Aorta (tissue), 5 donors: ENCODE data around the gene DGKQ. TPM values are rescaled to one million over a fixed set of nuclear protein-coding genes. Genes with fewer than 3 reads are reported as not detected.

ENCODE experiments used
- ATAC-seq: fragments of 200-7000 bp; cut with Tn5 transposase; one replicate; pipeline ENCODE4 v1.9.1; 2022; ENCODE audit warnings: moderate library complexity; ENCODE audit not compliant: low FRiP score
- DNase-seq, 2 donors: peaks; one replicate each; pipeline ENCODE4 v3.0.0-alpha.2; 2020
- H3K27ac ChIP-seq, 2 donors: one replicate each; pipeline ENCODE4 v1.5.1; 2013; ENCODE audit warnings: low read length in 2 of 2, mild to moderate bottlenecking in 2 of 2, moderate library complexity in 2 of 2, control low read depth in 1 of 2, inconsistent platforms in 1 of 2, low read depth in 1 of 2
- H3K27me3 ChIP-seq, 2 donors: one replicate each; pipeline ENCODE4 v1.6.1; 2013; ENCODE audit warnings: control low read depth in 1 of 2, low read length in 1 of 2, mild to moderate bottlenecking in 1 of 2, moderate library complexity in 1 of 2; ENCODE audit not compliant: insufficient read depth in 2 of 2, control insufficient read depth in 1 of 2
- H3K36me3 ChIP-seq, 2 donors: one replicate each; pipeline ENCODE4 v1.6.1; 2013; ENCODE audit warnings: control low read depth in 1 of 2, low read length in 1 of 2, mild to moderate bottlenecking in 1 of 2; ENCODE audit not compliant: insufficient read depth in 2 of 2, control insufficient read depth in 1 of 2
- H3K4me1 ChIP-seq, 2 donors: one replicate each; pipeline ENCODE4 v1.6.1; 2013; ENCODE audit warnings: low read length in 2 of 2, control low read depth in 1 of 2, mild to moderate bottlenecking in 1 of 2, moderate library complexity in 1 of 2; ENCODE audit not compliant: insufficient read depth in 2 of 2, control insufficient read depth in 1 of 2
- H3K4me3 ChIP-seq, 2 donors: one replicate each; pipeline ENCODE4 v1.5.1; 2013; ENCODE audit warnings: low read length in 2 of 2, control low read depth in 1 of 2, mild to moderate bottlenecking in 1 of 2
- H3K9me3 ChIP-seq: one replicate; pipeline ENCODE4 v1.6.1; 2013; ENCODE audit warnings: mild to moderate bottlenecking, low read length; ENCODE audit not compliant: control insufficient read depth
- WGBS, 2 donors: extraction: QIAGEN DNeasy Blood & Tissue Kit; methylation state at CpG; one replicate each; pipeline ENCODE4 v1.1.7; 2013; 5-methylcytosine and 5-hydroxymethylcytosine counted together
- intact Hi-C, 2 donors: fragments of 100-400 bp; cut with DNase I; formaldehyde crosslinking; loops; one replicate each; pipeline versions ENCODE4 v1.14.2 to v1.15.0; 2022
- polyA plus RNA-seq, 2 donors: library from polyadenylated mRNA; stranded (reverse); fragments of 200-250 nt; gene quantifications; one replicate each; pipeline ENCODE4 v1.2.3, GENCODE V29; 2013
- total RNA-seq, 2 donors: library from RNA; stranded (reverse); fragmentation: NEBNext Ultra II Directional; extraction: Animal tissue kit (Norgen Biotek cat#: 25700); gene quantifications; one replicate each; pipeline ENCODE4 v1.2.1, GENCODE V29; 2021
- donor health status: healthy with polysubstance abuse.
- donor health status: Bipolar disorder and iron deficiency.
- donor health status: DM: no; HTN: no; CAD: no.
- donor health status: DM: no; HTN: no; CAD: no.
- donor health status: DM: yes; HTN: yes; CAD: no.

The DGKQ gene
- total and polyA plus RNA-seq, 4 donors: 5.4 to 14.2 (median 12.3) TPM

DNA sequence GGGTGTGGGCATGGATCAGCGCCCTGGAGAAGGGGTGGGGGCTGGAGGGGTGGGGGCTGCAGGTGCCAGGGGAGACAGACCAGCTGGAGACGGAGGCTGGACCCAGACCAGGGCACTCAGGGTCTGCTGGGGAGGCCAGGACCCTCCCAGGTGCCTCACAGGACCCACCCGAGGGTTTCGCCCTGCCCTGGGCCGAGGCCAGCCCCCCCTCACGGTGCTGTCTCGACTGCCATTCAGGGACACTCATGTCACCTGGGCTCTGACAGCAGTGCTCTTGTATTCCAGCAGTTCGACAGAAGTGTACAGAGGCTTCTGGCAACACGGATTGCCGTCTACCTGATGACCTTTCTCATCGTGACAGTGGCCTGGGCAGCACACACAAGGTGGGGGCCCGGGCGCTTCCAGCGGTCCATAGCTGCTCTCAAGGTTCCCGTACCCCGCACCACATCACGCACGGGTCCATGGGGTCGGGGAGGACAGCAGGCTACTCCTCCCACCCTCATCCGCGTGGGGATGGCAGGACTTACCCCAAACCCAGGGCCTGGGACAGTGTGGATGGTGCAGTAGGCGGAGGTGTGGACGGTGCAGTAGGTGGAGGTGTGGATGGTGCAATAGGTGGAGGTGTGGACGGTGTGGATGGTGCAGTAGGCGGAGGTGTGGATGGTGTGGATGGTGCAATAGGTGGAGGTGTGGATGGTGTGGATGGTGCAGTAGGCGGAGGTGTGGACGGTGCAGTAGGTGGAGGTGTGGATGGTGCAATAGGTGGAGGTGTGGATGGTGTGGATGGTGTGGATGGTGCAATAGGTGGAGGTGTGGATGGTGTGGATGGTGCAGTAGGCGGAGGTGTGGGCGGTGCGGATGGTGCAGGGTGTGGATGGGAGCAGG lies 23.0 kb downstream of the DGKQ start:
- WGBS, 2 donors: 90% methylated on average over 29 to 30 of the region's 30 CpGs
- no peaks in the 10 kb centered on the region for H3K27me3 ChIP-seq
- intact Hi-C loops: no loop called here
- H3K36me3 ChIP-seq: no peaks in the 10 kb centered on the region
- H3K4me1 ChIP-seq: no peaks in the 10 kb centered on the region
- DNase-seq: peak; percentile 30 to 67
- no peaks in the 10 kb centered on the region for H3K9me3 ChIP-seq
- no peak overlapping the region for H3K4me3 ChIP-seq
- H3K27ac ChIP-seq: no peak overlapping the region
- ATAC-seq: no peak

DNA sequence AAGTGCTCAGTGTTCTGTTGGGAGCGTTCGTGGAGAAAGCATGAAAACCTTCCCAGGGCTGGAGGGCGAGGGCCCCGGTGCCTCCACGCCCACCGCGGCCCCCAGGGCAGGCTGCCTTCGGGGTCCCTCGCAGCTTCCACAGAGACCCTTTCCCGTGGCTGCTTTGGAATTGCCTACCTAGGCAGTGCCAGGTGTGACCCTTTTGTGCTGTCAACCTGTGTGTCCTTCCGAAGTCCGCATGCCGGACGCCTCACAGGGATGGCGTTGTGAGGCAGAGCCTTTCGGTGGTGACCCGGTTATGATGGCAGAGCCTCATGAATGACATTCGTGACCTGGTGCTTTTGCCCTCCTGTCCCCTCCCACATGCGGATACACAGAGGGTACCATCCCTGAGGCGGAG lies 23.7 kb downstream of the DGKQ start:
- intact Hi-C loops: no loop called here
- no peak overlapping the region for H3K4me3 ChIP-seq
- DNase-seq: peak in 1 of 2 donors; percentile 30
- H3K27ac ChIP-seq: no peak overlapping the region
- no peaks in the 10 kb centered on the region for H3K27me3 ChIP-seq
- H3K36me3 ChIP-seq: no peaks in the 10 kb centered on the region
- 91 to 93% methylated on average over 20 of the region's 20 CpGs for WGBS, 2 donors
- H3K4me1 ChIP-seq: no peaks in the 10 kb centered on the region
- no peaks in the 10 kb centered on the region for H3K9me3 ChIP-seq
- no peak for ATAC-seq

DNA sequence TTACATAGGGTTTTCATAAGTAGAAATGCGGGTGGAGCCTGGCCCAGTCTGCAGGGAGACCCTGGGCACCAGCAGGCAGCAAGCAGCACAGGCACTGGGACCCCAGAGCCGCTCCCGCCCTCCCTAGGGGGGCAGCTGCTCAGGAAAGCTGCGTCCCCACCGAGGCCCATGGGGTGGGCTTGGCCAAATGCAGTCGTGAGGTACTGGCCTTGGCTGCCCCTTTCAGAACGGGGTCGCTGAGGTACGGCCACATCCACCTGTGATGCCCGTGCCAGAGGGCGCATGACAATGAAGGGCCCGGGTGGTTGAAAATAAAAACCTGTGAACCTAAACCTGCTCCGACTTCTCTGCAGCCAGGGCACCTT lies 24.5 kb downstream of the DGKQ start:
- H3K4me3 ChIP-seq: no peak overlapping the region
- H3K36me3 ChIP-seq: no peaks in the 10 kb centered on the region
- H3K27ac ChIP-seq: no peak overlapping the region
- 90% methylated on average over 11 to 13 of the region's 13 CpGs for WGBS, 2 donors
- ATAC-seq (no peak), DNase-seq (peak in 1 of 2 donors; percentile 38)
- intact Hi-C loops: no loop called here
- H3K27me3 ChIP-seq: no peaks in the 10 kb centered on the region
- H3K9me3 ChIP-seq: no peaks in the 10 kb centered on the region
- H3K4me1 ChIP-seq: no peaks in the 10 kb centered on the region

DNA sequence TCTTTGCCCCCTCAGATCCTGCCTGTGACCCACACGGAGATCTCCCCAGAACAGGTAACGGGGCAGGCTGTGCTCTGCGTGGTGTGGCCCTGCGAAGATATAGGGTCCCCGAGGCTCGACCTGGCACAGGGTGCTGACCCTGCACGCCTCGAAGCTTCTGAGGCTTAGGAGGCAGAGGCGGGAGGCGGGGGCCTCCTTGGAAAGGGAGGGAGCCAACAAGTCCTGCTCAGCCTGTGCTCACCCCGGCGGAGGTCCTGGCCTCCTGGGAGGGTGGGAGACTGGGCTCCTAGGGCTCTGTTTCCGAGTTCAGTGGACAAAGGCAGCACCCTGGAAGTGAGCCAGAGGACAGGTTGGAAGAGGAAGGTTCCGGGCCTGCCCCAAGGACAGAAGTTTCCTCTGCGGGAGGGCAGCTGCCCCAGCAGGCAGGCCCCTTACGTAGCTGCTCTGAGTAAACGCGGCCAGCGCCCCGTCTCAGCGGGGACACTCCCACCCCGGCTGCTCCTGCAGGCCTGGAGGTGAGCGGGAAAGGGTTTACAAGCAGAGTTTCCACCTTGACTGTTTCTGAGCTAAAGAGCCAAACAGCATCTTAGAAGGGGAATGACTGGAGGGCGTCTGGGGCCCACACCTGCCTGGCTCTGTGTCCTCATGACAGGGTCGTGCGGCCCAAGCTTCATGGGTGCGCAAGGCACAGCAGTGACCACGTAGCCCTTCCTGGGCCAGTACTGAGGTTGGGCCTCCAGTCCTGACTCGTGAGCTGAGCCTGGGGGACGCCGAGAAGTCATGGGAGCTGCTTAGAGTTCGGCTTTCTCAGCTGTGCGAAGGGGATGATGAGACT lies 25.1 kb downstream of the DGKQ start:
- no peak for ATAC-seq
- WGBS, 2 donors: 86 to 87% methylated on average over 33 of the region's 33 CpGs
- Histone ChIP-seq H3K9me3 (no peaks in the 10 kb centered on the region), H3K36me3 (no peaks in the 10 kb centered on the region), H3K4me3 (no peak overlapping the region), H3K27ac (no peak overlapping the region), H3K27me3 (no peaks in the 10 kb centered on the region), H3K4me1 (no peaks in the 10 kb centered on the region)
- peak; percentile 24 to 65 for DNase-seq
- intact Hi-C loops: no loop called here

DNA sequence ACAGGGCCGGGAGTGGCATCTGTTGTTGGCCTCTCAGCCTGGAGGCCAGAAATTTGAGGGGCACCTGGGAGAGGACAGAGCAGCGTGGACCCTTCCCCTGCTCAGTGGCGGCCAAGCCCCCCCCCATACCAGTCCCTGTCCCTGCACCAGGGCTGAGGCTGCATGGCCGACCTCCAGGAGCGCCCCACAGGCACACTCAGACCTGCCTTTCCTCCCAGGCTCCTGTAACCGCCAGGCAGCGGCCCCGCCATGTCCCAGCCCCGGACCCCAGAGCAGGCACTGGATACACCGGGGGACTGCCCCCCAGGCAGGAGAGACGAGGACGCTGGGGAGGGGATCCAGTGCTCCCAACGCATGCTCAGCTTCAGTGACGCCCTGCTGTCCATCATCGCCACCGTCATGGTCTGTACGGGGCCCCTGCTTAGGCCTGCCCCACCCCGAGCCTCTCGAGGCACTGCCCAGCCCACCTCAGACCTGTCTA lies 25.8 kb downstream of the DGKQ start:
- ATAC-seq (peak; percentile 20), DNase-seq (peak in 1 of 2 donors; percentile 63)
- WGBS, 2 donors: 94% methylated on average over 17 to 19 of the region's 19 CpGs

DNA sequence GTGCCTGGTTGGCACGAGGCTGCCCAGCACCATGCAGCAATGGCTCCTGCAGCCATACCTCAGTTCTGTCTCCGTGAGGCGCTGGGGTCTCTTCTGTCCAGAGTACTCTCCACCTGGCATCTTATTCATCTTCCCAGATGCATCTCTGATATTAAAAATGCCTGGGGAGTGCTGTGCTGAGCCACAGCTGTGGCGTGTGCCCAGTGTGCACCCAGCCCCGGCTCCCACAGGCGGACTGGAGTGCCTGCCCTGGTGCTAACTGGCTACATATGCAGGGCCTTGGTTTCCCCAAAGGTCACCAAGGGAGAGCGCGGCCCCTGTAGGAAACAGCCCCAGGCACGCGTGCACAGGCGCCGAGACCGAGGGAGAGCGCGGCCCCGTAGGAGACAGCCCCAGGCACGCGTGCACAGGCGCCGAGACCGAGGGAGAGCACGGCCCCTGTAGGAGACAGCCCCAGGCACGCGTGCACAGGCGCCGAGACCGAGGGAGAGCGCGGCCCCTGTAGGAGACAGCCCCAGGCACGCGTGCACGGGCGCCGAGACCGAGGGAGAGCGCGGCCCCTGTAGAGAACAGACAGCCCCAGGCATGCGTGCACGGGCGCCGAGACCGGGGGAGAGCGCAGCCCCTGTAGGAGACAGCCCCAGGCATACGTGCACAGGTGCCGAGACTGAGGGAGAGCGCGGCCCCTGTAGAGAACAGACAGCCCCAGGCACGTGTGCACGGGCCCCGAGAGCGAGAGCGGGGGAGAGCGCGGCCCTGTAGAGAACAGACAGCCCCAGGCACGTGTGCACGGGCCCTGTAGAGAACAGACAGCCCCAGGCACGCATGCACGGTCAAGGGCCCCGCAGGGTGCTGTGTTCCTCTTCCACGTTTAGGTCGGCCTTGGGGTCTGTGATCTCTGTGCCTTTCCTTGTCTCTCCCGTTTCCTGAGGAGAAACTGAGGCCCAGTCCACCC lies 26.6 kb downstream of the DGKQ start:
- no peaks in the 10 kb centered on the region for H3K27me3 ChIP-seq
- no peak overlapping the region for H3K4me3 ChIP-seq
- no peaks in the 10 kb centered on the region for H3K4me1 ChIP-seq
- DNase-seq: peak in 1 of 2 donors; percentile 48
- no peaks in the 10 kb centered on the region for H3K36me3 ChIP-seq
- H3K27ac ChIP-seq: no peak overlapping the region
- ATAC-seq: no peak
- H3K9me3 ChIP-seq: no peaks in the 10 kb centered on the region
- 63 to 64% methylated on average over 62 of the region's 62 CpGs for WGBS, 2 donors
- intact Hi-C loops: no loop called here

More for the DNA sequence above, 25.8 kb downstream of the DGKQ start:
- Histone ChIP-seq H3K27me3 (no peaks in the 10 kb centered on the region), H3K4me3 (no peak overlapping the region), H3K4me1 (no peaks in the 10 kb centered on the region), H3K9me3 (no peaks in the 10 kb centered on the region), H3K27ac (no peak overlapping the region), H3K36me3 (no peaks in the 10 kb centered on the region)
- intact Hi-C loops: no loop called here

DNA sequence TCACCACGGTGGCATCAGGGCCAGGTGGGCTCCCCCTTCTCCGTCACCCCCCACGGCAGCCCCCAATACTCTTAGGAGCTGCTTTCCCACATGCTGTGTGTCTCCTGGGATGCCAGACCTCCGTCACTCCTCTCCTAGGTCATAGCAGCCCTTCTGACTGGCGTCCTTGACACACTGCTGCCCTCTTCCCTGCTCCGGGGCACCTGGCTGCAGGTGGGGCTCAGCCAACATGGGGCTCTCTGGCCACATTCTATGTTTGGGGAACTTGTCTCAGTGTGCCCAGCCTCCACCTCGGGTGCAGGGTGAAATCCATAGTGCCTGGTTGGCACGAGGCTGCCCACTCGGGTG lies 27.3 kb downstream of the DGKQ start:
- intact Hi-C loops: no loop called here
- Histone ChIP-seq H3K36me3 (no peaks in the 10 kb centered on the region), H3K4me3 (no peak overlapping the region), H3K4me1 (no peaks in the 10 kb centered on the region), H3K27ac (no peak overlapping the region), H3K9me3 (no peaks in the 10 kb centered on the region), H3K27me3 (no peaks in the 10 kb centered on the region)
- WGBS, 2 donors: 74 to 77% methylated on average over 9 of the region's 9 CpGs
- ATAC-seq (no peak), DNase-seq (no peak)
